ENCODE data around the gene CERK. TPM values are rescaled to one million over a fixed set of nuclear protein-coding genes. Genes with fewer than 3 reads are reported as not detected.

Gene CERK
- total RNA-seq, 4 donors from 2014 or later, result 20.3 to 42.0 (median 24.7) TPM

DNA sequence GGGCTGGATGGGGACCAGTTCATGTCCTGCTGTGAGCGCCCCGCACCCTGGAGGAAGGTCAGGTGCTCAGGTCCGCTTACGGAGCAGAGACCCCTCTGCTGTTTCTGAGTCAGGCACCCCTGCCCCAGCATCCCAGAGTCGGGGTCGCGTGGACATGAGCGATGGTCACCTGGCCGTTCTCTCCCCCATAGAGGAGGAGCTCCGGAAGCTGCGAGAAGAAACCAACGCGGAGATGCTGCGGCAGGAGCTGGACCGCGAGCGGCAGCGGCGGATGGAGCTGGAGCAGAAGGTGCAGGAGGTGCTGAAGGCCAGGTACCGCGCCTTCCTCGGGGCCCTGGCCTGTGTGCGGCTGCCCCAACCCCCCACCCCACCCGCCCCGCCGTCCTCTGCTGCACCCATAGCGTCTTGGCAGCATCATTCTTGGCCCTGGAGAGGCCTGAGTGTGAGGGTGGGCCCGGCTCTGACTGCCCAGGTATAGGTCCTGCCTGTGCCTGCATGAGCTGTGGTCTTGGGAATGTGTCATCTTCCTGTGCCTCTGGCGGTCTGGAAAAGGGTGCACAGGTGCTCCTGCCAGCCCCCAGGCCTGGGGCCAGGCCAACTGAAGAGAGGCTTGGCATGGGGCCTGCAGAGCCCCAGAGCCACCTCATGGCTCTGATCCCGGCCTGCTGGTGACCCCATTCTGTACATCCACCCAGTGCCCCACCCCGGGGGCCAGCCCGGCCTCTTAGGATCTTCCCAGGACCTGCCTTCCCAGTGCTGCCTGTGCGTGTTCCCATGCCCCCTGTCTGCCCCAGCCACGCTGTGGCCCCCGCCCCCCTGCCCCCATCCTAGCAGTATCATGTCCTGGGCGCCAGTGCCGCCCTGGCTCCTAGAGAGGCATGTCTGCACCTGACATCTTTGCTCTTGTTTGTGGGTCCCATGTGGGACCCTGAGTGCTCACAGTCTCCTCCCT is 79.8 kb downstream of the CERK start:
- H3K4me3 ChIP-seq, result no peak overlapping the region
- no peaks in the 10 kb centered on the region for H3K9me3 ChIP-seq
- H3K27ac ChIP-seq, result no peak overlapping the region
- no peaks in the 10 kb centered on the region for H3K27me3 ChIP-seq
- WGBS, 2 donors, result 94 to 95% methylated on average over 28 to 34 of the region's 37 CpGs
- H3K4me1 ChIP-seq, result peaks cover 0 to 6% (median 4%) of the 10 kb centered on the region in 4 donors
- peaks cover 0 to 51% (median 0%) of the 10 kb centered on the region in 3 donors for H3K36me3 ChIP-seq
- DNase-seq (ENCODE audit: low spot score in 2 of 2), result no peak
- TF ChIP-seq EP300 (IDR thresholded peaks at IDR 0.05), result no peak
- TF ChIP-seq CTCF (IDR thresholded peaks at IDR 0.05), result no peak
- no peak for TF ChIP-seq POLR2A (IDR thresholded peaks at IDR 0.05)

- no peak for DNase-seq (ENCODE audit: low spot score in 2 of 2)
- WGBS, 2 donors, result 98 to 99% methylated on average over 10 of the region's 10 CpGs
- no peak for TF ChIP-seq POLR2A (IDR thresholded peaks at IDR 0.05)
- TF ChIP-seq CTCF (IDR thresholded peaks at IDR 0.05), result no peak
- no peak for TF ChIP-seq EP300 (IDR thresholded peaks at IDR 0.05)
- no peaks in the 10 kb centered on the region for H3K27me3 ChIP-seq
- H3K36me3 ChIP-seq, result peaks cover 0 to 44% (median 0%) of the 10 kb centered on the region in 3 donors
- no peaks in the 10 kb centered on the region for H3K9me3 ChIP-seq
- no peak overlapping the region for H3K4me3 ChIP-seq
- H3K27ac ChIP-seq, result no peak overlapping the region
- peaks cover 0 to 13% (median 10%) of the 10 kb centered on the region in 4 donors for H3K4me1 ChIP-seq
Observed at GRCh38 chr22:46657655-46657953, 80.4 kb downstream of the CERK start.

- Histone ChIP-seq H3K27ac (no peak overlapping the region), H3K4me1 (peaks cover 0 to 18% (median 14%) of the 10 kb centered on the region in 4 donors), H3K27me3 (no peaks in the 10 kb centered on the region), H3K4me3 (no peak overlapping the region), H3K9me3 (no peaks in the 10 kb centered on the region), H3K36me3 (peaks cover 0 to 39% (median 0%) of the 10 kb centered on the region in 3 donors)
- TF ChIP-seq POLR2A (IDR thresholded peaks at IDR 0.05), result no peak
- no peak for TF ChIP-seq CTCF (IDR thresholded peaks at IDR 0.05)
- TF ChIP-seq EP300 (IDR thresholded peaks at IDR 0.05), result no peak
- no peak for DNase-seq (ENCODE audit: low spot score in 2 of 2)
- WGBS, 2 donors, result 94% methylated on average over 12 to 15 of the region's 15 CpGs
Observed at GRCh38 chr22:46656856-46657654, 81.0 kb downstream of the CERK start.

- Histone ChIP-seq H3K9me3 (no peaks in the 10 kb centered on the region), H3K4me3 (no peak overlapping the region), H3K27me3 (no peaks in the 10 kb centered on the region), H3K4me1 (peaks cover 0 to 29% (median 16%) of the 10 kb centered on the region in 4 donors), H3K27ac (no peak overlapping the region), H3K36me3 (peaks cover 0 to 28% (median 0%) of the 10 kb centered on the region in 3 donors)
- no peak for TF ChIP-seq CTCF (IDR thresholded peaks at IDR 0.05)
- TF ChIP-seq POLR2A (IDR thresholded peaks at IDR 0.05), result no peak
- no peak for TF ChIP-seq EP300 (IDR thresholded peaks at IDR 0.05)
- no peak for DNase-seq (ENCODE audit: low spot score in 2 of 2)
- WGBS, 2 donors, result 88 to 93% methylated on average over 21 to 23 of the region's 26 CpGs
Observed at GRCh38 chr22:46655861-46656608, 82.0 kb downstream of the CERK start.
